WTC11 (cell line): Measurements from ENCODE around the gene LPP. TPM values are rescaled to one million over a fixed set of nuclear protein-coding genes. Genes with fewer than 3 reads are reported as not detected.

ENCODE experiments used
- ATAC-seq: fragments of 200-7000 bp; cut with Tn5 transposase; 2 replicates; pipeline ENCODE4 v1.10.0; 2021; ENCODE audit warnings: mild to moderate bottlenecking, moderate library complexity
- CTCF ChIA-PET: fragments of 300-600 bp; sonication (Branson Sonifier 250); formaldehyde crosslinking; loops from one replicate; lab custom pipeline; 2021; ENCODE audit warnings: antibody characterized with exemption; lab: Charles Lee
- POLR2A ChIA-PET: fragments of 350-600 bp; sonication (Branson Sonifier 250); formaldehyde crosslinking; loops from one replicate; lab custom pipeline; 2021; ENCODE audit warnings: antibody characterized with exemption; lab: Charles Lee
- DNase-seq: peaks from one replicate; pipeline ENCODE4 v3.0.0; 2021; ENCODE audit warnings: low spot score
- H3K27ac Mint-ChIP-seq: 2 replicates; pipeline ENCODE4 v1.8.0; 2021; ENCODE audit warnings: mixed read lengths
- H3K27me3 Mint-ChIP-seq: 2 replicates; pipeline ENCODE4 v1.8.0; 2021; ENCODE audit warnings: low read depth, mild to moderate bottlenecking, moderate library complexity, mixed read lengths
- H3K36me3 Mint-ChIP-seq: 2 replicates; pipeline ENCODE4 v1.8.0; 2021; ENCODE audit warnings: mixed read lengths
- H3K4me1 Mint-ChIP-seq: 2 replicates; pipeline ENCODE4 v1.8.0; 2022; ENCODE audit warnings: mixed read lengths
- H3K4me3 Mint-ChIP-seq: 2 replicates; pipeline ENCODE4 v1.8.0; 2021; ENCODE audit warnings: mild to moderate bottlenecking, moderate library complexity, mixed read lengths
- H3K9me3 Mint-ChIP-seq: 2 replicates; pipeline ENCODE4 v1.8.0; 2021; ENCODE audit warnings: mixed read lengths
- CBFB ChIP-seq: sonication (generic); formaldehyde crosslinking; IDR thresholded peaks from 2 replicates; pipeline ENCODE4 v1.8.1; 2022; ENCODE audit warnings: mild to moderate bottlenecking, low read depth, missing genetic modification reagents
- ELF4 ChIP-seq: sonication (generic); formaldehyde crosslinking; IDR thresholded peaks from 2 replicates; pipeline ENCODE4 v1.8.1; 2022; ENCODE audit warnings: low read depth, mild to moderate bottlenecking, moderate library complexity, missing genetic modification reagents
- FOXP1 ChIP-seq: sonication (generic); formaldehyde crosslinking; IDR thresholded peaks from 2 replicates; pipeline ENCODE4 v1.8.0; 2022; ENCODE audit warnings: missing genetic modification reagents, mild to moderate bottlenecking, moderate library complexity, borderline replicate concordance
- HMGXB4 ChIP-seq: sonication (generic); formaldehyde crosslinking; IDR thresholded peaks from 2 replicates; pipeline ENCODE4 v1.8.1; 2023; ENCODE audit warnings: mild to moderate bottlenecking, moderate library complexity, missing genetic modification reagents
- NFYB ChIP-seq: sonication (generic); formaldehyde crosslinking; conservative IDR thresholded peaks from 2 replicates; pipeline ENCODE4 v1.8.0; 2022; ENCODE audit warnings: low read depth, missing genetic modification reagents
- NR2C2 ChIP-seq: sonication (generic); formaldehyde crosslinking; IDR thresholded peaks from 2 replicates; pipeline ENCODE4 v1.8.0; 2022; ENCODE audit warnings: mild to moderate bottlenecking, missing genetic modification reagents
- PRRX2 ChIP-seq: fragments of 250-450 bp; sonication (Bioruptor Pico); IDR thresholded peaks from 2 replicates; pipeline ENCODE4 v1.8.0; 2021; ENCODE audit warnings: mild to moderate bottlenecking
- SMAD3 ChIP-seq: sonication (generic); formaldehyde crosslinking; IDR thresholded peaks from 2 replicates; pipeline ENCODE4 v1.8.0; 2022; ENCODE audit warnings: missing genetic modification reagents, mild to moderate bottlenecking, borderline replicate concordance
- SMAD4 ChIP-seq: sonication (generic); formaldehyde crosslinking; IDR thresholded peaks from 2 replicates; pipeline ENCODE4 v1.8.0; 2022; ENCODE audit warnings: mild to moderate bottlenecking, missing genetic modification reagents
- TP53 ChIP-seq: sonication (generic); formaldehyde crosslinking; IDR thresholded peaks from 2 replicates; pipeline ENCODE4 v1.8.1; 2023; ENCODE audit warnings: mild to moderate bottlenecking, missing genetic modification reagents
- USF2 ChIP-seq: sonication (generic); formaldehyde crosslinking; IDR thresholded peaks from 2 replicates; pipeline ENCODE4 v1.8.1; 2023; ENCODE audit warnings: mild to moderate bottlenecking, missing genetic modification reagents, moderate library complexity
- ZNF219 ChIP-seq: sonication (generic); formaldehyde crosslinking; IDR thresholded peaks from 2 replicates; pipeline ENCODE4 v1.8.0; 2023; ENCODE audit warnings: missing genetic modification reagents, mild to moderate bottlenecking, borderline replicate concordance
- ZNF423 ChIP-seq: fragments of 250-450 bp; sonication (Bioruptor Pico); IDR thresholded peaks from 2 replicates; pipeline ENCODE4 v2.1.2; 2022; ENCODE audit warnings: mild to moderate bottlenecking, moderate library complexity
- total RNA-seq: library from RNA; stranded (reverse); gene quantifications from 3 replicates; pipeline ENCODE4 v1.2.3, GENCODE V29; 2021
- TF ChIP-seq, protein P1 (sequence below): sonication (generic); formaldehyde crosslinking; IDR thresholded peaks from 2 replicates; pipeline ENCODE4 v1.8.1; 2022; ENCODE audit warnings: mild to moderate bottlenecking, missing genetic modification reagents, moderate library complexity, borderline replicate concordance
- TF ChIP-seq, protein P2 (sequence below): fragments of 250-450 bp; sonication (Bioruptor Pico); IDR thresholded peaks from 2 replicates; pipeline ENCODE4 v2.1.2; 2022; ENCODE audit warnings: mild to moderate bottlenecking, moderate library complexity
- TF ChIP-seq, protein P3 (sequence below): sonication (generic); formaldehyde crosslinking; conservative IDR thresholded peaks from 2 replicates; pipeline ENCODE4 v1.8.1; 2023; ENCODE audit warnings: mild to moderate bottlenecking, low read depth, missing genetic modification reagents, moderate library complexity
- TF ChIP-seq, protein P4 (sequence below): sonication (generic); formaldehyde crosslinking; IDR thresholded peaks from 2 replicates; pipeline ENCODE4 v1.8.1; 2023; ENCODE audit warnings: mild to moderate bottlenecking, missing genetic modification reagents, borderline replicate concordance

LPP gene
- total RNA-seq, 1 experiment from 2014 or later: 49.6 TPM

DNA sequence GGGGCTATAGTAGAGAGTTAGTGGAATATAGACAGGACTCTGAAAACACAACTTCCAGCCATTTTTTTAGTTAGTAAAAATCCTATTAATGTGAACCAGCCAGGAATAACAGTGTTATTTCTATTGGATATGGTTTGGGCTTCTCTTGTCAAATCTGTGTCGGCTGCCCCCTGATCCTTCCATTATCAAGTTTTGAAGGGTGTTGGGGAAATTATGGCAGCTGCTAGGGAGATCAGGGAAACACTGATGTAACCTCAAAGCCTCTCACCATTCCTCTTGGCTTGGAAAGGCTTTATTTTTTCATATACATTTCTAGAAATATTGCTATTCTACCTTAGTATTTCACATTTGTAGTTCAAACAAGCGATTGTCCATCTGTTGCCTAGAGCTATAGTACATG is 724.1 kb downstream of the LPP start:
- TF ChIP-seq, protein P1, sequence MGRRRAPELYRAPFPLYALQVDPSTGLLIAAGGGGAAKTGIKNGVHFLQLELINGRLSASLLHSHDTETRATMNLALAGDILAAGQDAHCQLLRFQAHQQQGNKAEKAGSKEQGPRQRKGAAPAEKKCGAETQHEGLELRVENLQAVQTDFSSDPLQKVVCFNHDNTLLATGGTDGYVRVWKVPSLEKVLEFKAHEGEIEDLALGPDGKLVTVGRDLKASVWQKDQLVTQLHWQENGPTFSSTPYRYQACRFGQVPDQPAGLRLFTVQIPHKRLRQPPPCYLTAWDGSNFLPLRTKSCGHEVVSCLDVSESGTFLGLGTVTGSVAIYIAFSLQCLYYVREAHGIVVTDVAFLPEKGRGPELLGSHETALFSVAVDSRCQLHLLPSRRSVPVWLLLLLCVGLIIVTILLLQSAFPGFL: no peak
- no peak overlapping the region for H3K4me3 Mint-ChIP-seq
- no peak overlapping the region for H3K27ac Mint-ChIP-seq
- no peaks in the 10 kb centered on the region for H3K4me1 Mint-ChIP-seq
- H3K9me3 Mint-ChIP-seq: no peaks in the 10 kb centered on the region
- no peaks in the 10 kb centered on the region for H3K36me3 Mint-ChIP-seq
- DNase-seq (no peak), ATAC-seq (no peak)
- POLR2A ChIA-PET: no interaction called here
- CTCF ChIA-PET: no interaction called here
- H3K27me3 Mint-ChIP-seq: no peaks in the 10 kb centered on the region

DNA sequence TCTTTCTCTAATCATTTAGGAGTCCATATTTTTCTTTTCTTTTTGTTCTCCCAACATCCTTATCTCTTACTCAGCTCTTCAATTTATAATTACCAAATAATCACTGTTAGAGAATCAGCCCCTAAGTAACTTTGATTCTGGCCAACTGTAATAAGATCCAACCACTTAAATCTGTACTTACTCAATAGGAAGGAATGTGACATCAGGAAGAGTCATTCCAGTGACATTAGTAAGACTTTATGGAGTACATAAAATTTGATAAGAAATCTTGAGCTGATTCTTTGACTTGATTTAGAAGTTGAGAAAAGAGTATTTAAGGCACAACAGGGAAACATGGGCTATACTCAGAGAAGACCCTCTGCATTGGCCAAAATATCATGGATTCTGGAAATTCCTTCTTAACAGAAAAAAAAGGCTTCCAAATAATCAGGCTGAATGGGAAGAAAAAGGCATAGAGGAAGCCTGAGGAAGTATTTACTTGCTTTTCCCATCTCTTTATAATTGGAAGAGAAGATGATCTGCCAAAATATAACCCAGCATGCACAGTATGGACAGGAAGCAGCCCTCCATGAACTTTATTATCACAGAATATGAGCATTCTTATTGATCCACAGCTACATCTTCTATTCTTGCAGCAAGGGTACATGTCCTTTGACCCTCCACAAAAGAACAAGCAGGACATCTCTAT is 728.1 kb downstream of the LPP start:
- ATAC-seq (no peak), DNase-seq (no peak)
- H3K27ac Mint-ChIP-seq: no peak overlapping the region
- H3K4me1 Mint-ChIP-seq: no peaks in the 10 kb centered on the region
- TF ChIP-seq SMAD3 (CRISPR knock-in tag) (no peak), FOXP1 (CRISPR knock-in tag) (no peak), NR2C2 (CRISPR knock-in tag) (no peak), ZNF423 (CRISPR knock-in tag) (no peak), USF2 (CRISPR knock-in tag) (no peak), NFYB (CRISPR knock-in tag) (no peak), ZNF219 (CRISPR knock-in tag) (no peak), PRRX2 (no peak), HMGXB4 (no peak)
- TF ChIP-seq, protein P2, sequence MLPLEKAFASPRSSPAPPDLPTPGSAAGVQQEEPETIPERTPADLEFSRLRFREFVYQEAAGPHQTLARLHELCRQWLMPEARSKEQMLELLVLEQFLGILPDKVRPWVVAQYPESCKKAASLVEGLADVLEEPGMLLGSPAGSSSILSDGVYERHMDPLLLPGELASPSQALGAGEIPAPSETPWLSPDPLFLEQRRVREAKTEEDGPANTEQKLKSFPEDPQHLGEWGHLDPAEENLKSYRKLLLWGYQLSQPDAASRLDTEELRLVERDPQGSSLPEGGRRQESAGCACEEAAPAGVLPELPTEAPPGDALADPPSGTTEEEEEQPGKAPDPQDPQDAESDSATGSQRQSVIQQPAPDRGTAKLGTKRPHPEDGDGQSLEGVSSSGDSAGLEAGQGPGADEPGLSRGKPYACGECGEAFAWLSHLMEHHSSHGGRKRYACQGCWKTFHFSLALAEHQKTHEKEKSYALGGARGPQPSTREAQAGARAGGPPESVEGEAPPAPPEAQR (CRISPR knock-in tag): no peak
- TF ChIP-seq, protein P3, sequence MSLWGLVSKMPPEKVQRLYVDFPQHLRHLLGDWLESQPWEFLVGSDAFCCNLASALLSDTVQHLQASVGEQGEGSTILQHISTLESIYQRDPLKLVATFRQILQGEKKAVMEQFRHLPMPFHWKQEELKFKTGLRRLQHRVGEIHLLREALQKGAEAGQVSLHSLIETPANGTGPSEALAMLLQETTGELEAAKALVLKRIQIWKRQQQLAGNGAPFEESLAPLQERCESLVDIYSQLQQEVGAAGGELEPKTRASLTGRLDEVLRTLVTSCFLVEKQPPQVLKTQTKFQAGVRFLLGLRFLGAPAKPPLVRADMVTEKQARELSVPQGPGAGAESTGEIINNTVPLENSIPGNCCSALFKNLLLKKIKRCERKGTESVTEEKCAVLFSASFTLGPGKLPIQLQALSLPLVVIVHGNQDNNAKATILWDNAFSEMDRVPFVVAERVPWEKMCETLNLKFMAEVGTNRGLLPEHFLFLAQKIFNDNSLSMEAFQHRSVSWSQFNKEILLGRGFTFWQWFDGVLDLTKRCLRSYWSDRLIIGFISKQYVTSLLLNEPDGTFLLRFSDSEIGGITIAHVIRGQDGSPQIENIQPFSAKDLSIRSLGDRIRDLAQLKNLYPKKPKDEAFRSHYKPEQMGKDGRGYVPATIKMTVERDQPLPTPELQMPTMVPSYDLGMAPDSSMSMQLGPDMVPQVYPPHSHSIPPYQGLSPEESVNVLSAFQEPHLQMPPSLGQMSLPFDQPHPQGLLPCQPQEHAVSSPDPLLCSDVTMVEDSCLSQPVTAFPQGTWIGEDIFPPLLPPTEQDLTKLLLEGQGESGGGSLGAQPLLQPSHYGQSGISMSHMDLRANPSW (CRISPR knock-in tag): no peak
- POLR2A ChIA-PET: no interaction called here
- no peaks in the 10 kb centered on the region for H3K36me3 Mint-ChIP-seq
- CTCF ChIA-PET: no interaction called here
- H3K4me3 Mint-ChIP-seq: no peak overlapping the region
- no peaks in the 10 kb centered on the region for H3K9me3 Mint-ChIP-seq
- no peaks in the 10 kb centered on the region for H3K27me3 Mint-ChIP-seq

DNA sequence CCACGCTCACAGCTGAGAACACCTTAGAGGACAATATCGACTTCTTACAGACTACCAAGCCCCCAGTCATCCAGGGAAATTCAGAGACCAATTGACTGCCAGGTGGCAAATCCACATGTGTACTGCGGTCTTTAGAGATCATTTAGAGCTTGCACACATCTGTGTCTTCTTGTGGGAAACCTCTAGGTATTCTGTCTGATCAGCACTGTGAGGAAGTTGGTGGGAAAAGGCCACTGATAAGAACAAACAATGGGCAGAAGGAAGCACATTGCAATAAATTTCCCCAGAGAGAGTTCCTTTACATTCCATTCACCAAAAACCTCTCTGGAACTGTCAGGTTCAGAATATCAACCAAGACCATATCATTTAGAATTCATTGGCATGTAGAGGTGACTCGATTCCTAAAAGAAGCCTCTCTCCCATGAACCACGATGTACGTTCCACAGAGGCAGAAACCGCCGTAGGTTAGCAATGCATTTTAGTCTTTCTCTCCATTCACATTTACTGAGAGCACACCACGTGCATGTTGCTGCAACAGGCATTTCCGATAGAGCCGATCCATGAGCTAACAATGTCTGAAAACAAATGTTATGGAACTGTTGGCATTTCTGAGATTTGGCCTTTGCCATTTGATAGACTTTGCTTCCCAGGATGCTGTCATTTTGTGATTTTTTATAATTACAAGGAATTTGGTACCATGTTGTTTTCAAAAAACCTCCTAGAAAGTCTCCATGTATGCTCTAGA is 730.5 kb downstream of the LPP start:
- H3K4me3 Mint-ChIP-seq: no peak overlapping the region
- no peaks in the 10 kb centered on the region for H3K27me3 Mint-ChIP-seq
- no peaks in the 10 kb centered on the region for H3K9me3 Mint-ChIP-seq
- H3K27ac Mint-ChIP-seq: no peak overlapping the region
- H3K36me3 Mint-ChIP-seq: no peaks in the 10 kb centered on the region
- no peak for ATAC-seq
- no peak for DNase-seq
- ChIA-PET POLR2A (no interaction called here), CTCF (interaction anchor here (0.6 kb wide), 1 partner anchor 91 kb away, joined by 3 read pairs; no protein-coding TSS in a partner anchor)
- H3K4me1 Mint-ChIP-seq: no peaks in the 10 kb centered on the region
- TF ChIP-seq TP53 (CRISPR knock-in tag): no peak
- no peak for TF ChIP-seq SMAD4 (CRISPR knock-in tag)
- TF ChIP-seq, protein P4, sequence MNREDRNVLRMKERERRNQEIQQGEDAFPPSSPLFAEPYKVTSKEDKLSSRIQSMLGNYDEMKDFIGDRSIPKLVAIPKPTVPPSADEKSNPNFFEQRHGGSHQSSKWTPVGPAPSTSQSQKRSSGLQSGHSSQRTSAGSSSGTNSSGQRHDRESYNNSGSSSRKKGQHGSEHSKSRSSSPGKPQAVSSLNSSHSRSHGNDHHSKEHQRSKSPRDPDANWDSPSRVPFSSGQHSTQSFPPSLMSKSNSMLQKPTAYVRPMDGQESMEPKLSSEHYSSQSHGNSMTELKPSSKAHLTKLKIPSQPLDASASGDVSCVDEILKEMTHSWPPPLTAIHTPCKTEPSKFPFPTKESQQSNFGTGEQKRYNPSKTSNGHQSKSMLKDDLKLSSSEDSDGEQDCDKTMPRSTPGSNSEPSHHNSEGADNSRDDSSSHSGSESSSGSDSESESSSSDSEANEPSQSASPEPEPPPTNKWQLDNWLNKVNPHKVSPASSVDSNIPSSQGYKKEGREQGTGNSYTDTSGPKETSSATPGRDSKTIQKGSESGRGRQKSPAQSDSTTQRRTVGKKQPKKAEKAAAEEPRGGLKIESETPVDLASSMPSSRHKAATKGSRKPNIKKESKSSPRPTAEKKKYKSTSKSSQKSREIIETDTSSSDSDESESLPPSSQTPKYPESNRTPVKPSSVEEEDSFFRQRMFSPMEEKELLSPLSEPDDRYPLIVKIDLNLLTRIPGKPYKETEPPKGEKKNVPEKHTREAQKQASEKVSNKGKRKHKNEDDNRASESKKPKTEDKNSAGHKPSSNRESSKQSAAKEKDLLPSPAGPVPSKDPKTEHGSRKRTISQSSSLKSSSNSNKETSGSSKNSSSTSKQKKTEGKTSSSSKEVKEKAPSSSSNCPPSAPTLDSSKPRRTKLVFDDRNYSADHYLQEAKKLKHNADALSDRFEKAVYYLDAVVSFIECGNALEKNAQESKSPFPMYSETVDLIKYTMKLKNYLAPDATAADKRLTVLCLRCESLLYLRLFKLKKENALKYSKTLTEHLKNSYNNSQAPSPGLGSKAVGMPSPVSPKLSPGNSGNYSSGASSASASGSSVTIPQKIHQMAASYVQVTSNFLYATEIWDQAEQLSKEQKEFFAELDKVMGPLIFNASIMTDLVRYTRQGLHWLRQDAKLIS: no peak
- TF ChIP-seq PRRX2: no peak
- TF ChIP-seq ELF4: no peak
- TF ChIP-seq CBFB: no peak
